ENCODE data around the gene HOXC13. TPM values are rescaled to one million over a fixed set of nuclear protein-coding genes. Genes with fewer than 3 reads are reported as not detected.

HOXC13 gene
- total and polyA plus RNA-seq, 9 of the 15 experiments (the other 6 are each of a cell fraction or from before 2014, with no cell fraction given), result 0.03 to 0.29 (median 0.17) TPM; not detected in 2

DNA sequence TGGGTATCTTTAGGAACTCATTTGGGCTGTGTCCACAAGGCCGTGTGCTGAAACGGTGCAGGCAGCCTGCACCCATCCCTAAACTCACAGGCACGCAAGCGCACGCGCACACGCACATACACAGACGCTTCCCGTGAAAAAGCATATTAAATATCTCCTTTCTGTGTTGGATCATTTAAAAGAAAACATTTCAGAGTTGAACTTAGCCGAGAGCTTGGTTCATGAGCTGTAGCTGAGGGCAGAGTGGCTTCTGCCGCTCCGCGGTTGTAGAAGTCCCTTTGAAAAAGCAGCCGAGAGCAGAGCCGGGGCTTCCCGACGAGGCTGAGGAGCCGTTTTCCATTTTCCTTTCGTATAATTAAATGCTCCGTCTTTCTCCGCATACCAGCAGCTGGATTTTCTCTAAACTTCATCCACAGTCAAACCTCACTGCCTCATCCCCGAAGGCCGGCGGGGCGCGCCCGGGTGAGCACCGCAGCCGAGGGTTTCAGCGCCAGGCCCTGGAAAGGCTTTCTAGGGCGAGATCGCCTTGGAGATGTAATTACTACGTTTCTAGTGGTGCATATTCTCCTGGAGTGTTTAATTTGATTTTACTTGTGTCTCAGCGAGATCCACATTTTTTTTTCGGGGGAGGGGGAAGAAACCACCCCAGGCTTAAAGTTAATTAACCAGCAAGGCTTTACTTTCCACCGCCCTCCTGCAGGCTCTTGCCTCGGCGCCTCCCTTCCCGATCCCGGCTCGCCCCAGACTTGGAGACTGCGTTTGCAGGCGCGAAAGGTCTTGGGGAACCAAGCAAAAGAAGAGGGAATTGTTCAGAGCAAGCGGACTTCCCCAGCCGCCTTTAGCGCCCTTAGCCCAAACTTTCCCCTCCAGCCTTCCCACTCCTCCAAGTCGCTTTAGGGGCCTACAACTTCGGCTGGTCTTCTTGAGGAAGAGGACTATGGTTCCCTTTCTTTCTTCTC, 3.0 kb upstream of the HOXC13 start (continued):
- TF ChIP-seq, protein P1, sequence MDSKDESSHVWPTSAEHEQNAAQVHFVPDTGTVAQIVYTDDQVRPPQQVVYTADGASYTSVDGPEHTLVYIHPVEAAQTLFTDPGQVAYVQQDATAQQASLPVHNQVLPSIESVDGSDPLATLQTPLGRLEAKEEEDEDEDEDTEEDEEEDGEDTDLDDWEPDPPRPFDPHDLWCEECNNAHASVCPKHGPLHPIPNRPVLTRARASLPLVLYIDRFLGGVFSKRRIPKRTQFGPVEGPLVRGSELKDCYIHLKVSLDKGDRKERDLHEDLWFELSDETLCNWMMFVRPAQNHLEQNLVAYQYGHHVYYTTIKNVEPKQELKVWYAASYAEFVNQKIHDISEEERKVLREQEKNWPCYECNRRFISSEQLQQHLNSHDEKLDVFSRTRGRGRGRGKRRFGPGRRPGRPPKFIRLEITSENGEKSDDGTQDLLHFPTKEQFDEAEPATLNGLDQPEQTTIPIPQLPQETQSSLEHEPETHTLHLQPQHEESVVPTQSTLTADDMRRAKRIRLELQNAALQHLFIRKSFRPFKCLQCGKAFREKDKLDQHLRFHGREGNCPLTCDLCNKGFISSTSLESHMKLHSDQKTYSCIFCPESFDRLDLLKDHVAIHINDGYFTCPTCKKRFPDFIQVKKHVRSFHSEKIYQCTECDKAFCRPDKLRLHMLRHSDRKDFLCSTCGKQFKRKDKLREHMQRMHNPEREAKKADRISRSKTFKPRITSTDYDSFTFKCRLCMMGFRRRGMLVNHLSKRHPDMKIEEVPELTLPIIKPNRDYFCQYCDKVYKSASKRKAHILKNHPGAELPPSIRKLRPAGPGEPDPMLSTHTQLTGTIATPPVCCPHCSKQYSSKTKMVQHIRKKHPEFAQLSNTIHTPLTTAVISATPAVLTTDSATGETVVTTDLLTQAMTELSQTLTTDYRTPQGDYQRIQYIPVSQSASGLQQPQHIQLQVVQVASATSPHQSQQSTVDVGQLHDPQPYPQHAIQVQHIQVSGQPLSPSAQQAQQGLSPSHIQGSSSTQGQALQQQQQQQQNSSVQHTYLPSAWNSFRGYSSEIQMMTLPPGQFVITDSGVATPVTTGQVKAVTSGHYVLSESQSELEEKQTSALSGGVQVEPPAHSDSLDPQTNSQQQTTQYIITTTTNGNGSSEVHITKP (IDR thresholded peaks at IDR 0.05; ENCODE audit: partially characterized antibody), result no peak
- TF ChIP-seq ARHGAP35 (IDR thresholded peaks at IDR 0.05; ENCODE audit: partially characterized antibody) (no peak), SAFB2 (IDR thresholded peaks at IDR 0.05; ENCODE audit: borderline replicate concordance, low read depth, low read length, severe bottlenecking) (no peak), HNRNPLL (IDR thresholded peaks at IDR 0.05; ENCODE audit: low read depth, low read length, poor library complexity, severe bottlenecking) (no peak), CHD1 (IDR thresholded peaks at IDR 0.05; ENCODE audit: low read length) (no peak), XRCC4 (IDR thresholded peaks at IDR 0.05; ENCODE audit: extremely low read depth, insufficient read depth, insufficient read length) (no peak), RFX7 (CRISPR knock-in tag; IDR thresholded peaks at IDR 0.05) (no peak), CSDE1 (IDR thresholded peaks at IDR 0.05) (no peak)
- TF ChIP-seq, protein P2, sequence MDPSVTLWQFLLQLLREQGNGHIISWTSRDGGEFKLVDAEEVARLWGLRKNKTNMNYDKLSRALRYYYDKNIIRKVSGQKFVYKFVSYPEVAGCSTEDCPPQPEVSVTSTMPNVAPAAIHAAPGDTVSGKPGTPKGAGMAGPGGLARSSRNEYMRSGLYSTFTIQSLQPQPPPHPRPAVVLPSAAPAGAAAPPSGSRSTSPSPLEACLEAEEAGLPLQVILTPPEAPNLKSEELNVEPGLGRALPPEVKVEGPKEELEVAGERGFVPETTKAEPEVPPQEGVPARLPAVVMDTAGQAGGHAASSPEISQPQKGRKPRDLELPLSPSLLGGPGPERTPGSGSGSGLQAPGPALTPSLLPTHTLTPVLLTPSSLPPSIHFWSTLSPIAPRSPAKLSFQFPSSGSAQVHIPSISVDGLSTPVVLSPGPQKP (CRISPR knock-in tag; IDR thresholded peaks at IDR 0.05), result no peak
- TF ChIP-seq, protein P3, sequence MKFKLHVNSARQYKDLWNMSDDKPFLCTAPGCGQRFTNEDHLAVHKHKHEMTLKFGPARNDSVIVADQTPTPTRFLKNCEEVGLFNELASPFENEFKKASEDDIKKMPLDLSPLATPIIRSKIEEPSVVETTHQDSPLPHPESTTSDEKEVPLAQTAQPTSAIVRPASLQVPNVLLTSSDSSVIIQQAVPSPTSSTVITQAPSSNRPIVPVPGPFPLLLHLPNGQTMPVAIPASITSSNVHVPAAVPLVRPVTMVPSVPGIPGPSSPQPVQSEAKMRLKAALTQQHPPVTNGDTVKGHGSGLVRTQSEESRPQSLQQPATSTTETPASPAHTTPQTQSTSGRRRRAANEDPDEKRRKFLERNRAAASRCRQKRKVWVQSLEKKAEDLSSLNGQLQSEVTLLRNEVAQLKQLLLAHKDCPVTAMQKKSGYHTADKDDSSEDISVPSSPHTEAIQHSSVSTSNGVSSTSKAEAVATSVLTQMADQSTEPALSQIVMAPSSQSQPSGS (CRISPR knock-in tag; IDR thresholded peaks at IDR 0.05), result no peak

Data from K562 (cell line).